A673 (cell line): ENCODE results near the gene KBTBD13. TPM values are rescaled to one million over a fixed set of nuclear protein-coding genes. Genes with fewer than 3 reads are reported as not detected.
"Not testable (repeated sequence)": the region's sequence is repeated elsewhere in the genome, so short reads cannot be mapped to it uniquely, and the experiment has no call there.

ENCODE experiments used
- BruUV-seq: library from RNA; stranded (reverse); fragments of 400-500 nt; replicated peaks from 2 replicates; lab custom pipeline; 2021; lab: Mats Ljungman, UMichigan
- CTCF ChIA-PET: fragments of 300-600 bp; sonication (Branson Sonifier 250); formaldehyde crosslinking; loops from one replicate; lab custom pipeline; 2022; ENCODE audit warnings: antibody characterized with exemption; lab: Charles Lee
- POLR2A ChIA-PET: fragments of 300-600 bp; sonication (Branson Sonifier 250); formaldehyde crosslinking; loops from one replicate; lab custom pipeline; 2022; ENCODE audit warnings: antibody characterized with exemption; ENCODE audit not compliant: low non-redundant PET; lab: Charles Lee
- DNase-seq: peaks from one replicate; pipeline ENCODE4 v3.0.0-alpha.2; 2015; ENCODE audit warnings: low spot score
- H3K27ac ChIP-seq: fragments of 200-600 bp; sonication (generic); 2 replicates; pipeline ENCODE4 v1.5.1; 2016; ENCODE audit warnings: mixed run types, low read depth, mild to moderate bottlenecking, mixed read lengths, antibody characterized with exemption, low read length; ENCODE audit not compliant: poor library complexity, severe bottlenecking
- H3K27me3 ChIP-seq: fragments of 200-600 bp; sonication (generic); replicated peaks from 2 replicates; pipeline ENCODE4 v1.6.1; 2017; ENCODE audit warnings: mixed run types, low read depth, mild to moderate bottlenecking, mixed read lengths, antibody characterized with exemption, low read length; ENCODE audit not compliant: insufficient read depth, poor library complexity
- H3K36me3 ChIP-seq: fragments of 200-600 bp; sonication (generic); 2 replicates; pipeline ENCODE4 v1.6.1; 2016; ENCODE audit warnings: mixed run types, mild to moderate bottlenecking, mixed read lengths, antibody characterized with exemption, low read length; ENCODE audit not compliant: insufficient read depth, poor library complexity, severe bottlenecking
- H3K4me1 ChIP-seq: fragments of 200-600 bp; sonication (generic); 2 replicates; pipeline ENCODE4 v1.6.1; 2017; ENCODE audit warnings: mixed run types, mild to moderate bottlenecking, mixed read lengths, antibody characterized with exemption, low read length; ENCODE audit not compliant: insufficient read depth, poor library complexity, severe bottlenecking
- H3K4me3 ChIP-seq: fragments of 200-600 bp; sonication (generic); 2 replicates; pipeline ENCODE4 v1.5.1; 2016; ENCODE audit warnings: low read depth, mixed run types, mild to moderate bottlenecking, mixed read lengths, low read length; ENCODE audit not compliant: poor library complexity, severe bottlenecking
- H3K9me3 ChIP-seq: fragments of 200-600 bp; sonication (generic); 2 replicates; pipeline ENCODE4 v1.6.1; 2016; ENCODE audit warnings: mixed run types, low read depth, mild to moderate bottlenecking, mixed read lengths, antibody characterized with exemption, low read length; ENCODE audit not compliant: poor library complexity, severe bottlenecking
- CTCF ChIP-seq: fragments of 300-800, 200-600 bp; sonication (generic); conservative IDR thresholded peaks from 2 replicates; pipeline ENCODE4 v1.5.1; 2017; ENCODE audit warnings: low read depth, mild to moderate bottlenecking, antibody characterized with exemption, low read length, moderate library complexity, mixed read lengths
- EZH2 ChIP-seq: fragments of 200-600 bp; sonication (generic); IDR thresholded peaks from 2 replicates; pipeline ENCODE4 v1.6.1; 2017; ENCODE audit warnings: borderline replicate concordance, low read depth, mild to moderate bottlenecking, mixed read lengths, antibody characterized with exemption, low read length; ENCODE audit not compliant: poor library complexity, severe bottlenecking
- intact Hi-C: fragments of 100-400 bp; cut with micrococcal nuclease; formaldehyde crosslinking; loops from one replicate; pipeline ENCODE4 v1.10.0; 2022; ENCODE audit not compliant: unreplicated experiment
- total RNA-seq: library from RNA; stranded (reverse); gene quantifications from 2 replicates; pipeline ENCODE4 v1.2.3, GENCODE V29; 2021

The KBTBD13 gene
- total RNA-seq, 1 experiment from 2014 or later, result not detected

DNA sequence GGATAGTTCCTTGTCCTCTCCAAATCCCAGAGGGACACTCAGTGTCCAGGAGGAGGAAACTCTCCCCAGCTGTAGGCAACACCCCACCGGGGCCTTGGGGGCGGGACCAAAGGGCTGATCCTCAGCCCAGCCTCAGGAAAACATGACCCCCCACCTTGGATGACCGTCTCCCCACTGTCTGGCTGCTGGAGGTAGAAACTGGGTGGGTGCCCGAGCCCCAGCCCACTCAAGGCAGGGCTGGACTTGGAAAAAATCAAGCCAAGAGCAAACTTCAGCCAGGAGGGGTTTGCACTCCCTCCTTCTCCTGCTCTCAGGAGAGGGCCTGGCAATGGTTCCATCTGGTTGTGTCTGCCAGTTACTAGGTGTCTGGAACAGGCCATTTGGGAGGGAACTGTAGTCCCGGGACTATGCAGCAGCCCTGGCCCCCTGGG, 5.2 kb upstream of the KBTBD13 start:
- H3K36me3 ChIP-seq, result no peaks in the 10 kb centered on the region
- no peak for DNase-seq
- no peak overlapping the region for H3K27ac ChIP-seq
- no TSS peak for BruUV-seq
- no peaks in the 10 kb centered on the region for H3K9me3 ChIP-seq
- no peak overlapping the region for H3K4me3 ChIP-seq
- ChIA-PET CTCF (no interaction called here), POLR2A (no interaction called here)
- H3K4me1 ChIP-seq, result peaks cover 14% of the 10 kb centered on the region
- TF ChIP-seq CTCF (no peak), EZH2 (no peak)
- intact Hi-C loops, result no loop called here
- no peaks in the 10 kb centered on the region for H3K27me3 ChIP-seq

DNA sequence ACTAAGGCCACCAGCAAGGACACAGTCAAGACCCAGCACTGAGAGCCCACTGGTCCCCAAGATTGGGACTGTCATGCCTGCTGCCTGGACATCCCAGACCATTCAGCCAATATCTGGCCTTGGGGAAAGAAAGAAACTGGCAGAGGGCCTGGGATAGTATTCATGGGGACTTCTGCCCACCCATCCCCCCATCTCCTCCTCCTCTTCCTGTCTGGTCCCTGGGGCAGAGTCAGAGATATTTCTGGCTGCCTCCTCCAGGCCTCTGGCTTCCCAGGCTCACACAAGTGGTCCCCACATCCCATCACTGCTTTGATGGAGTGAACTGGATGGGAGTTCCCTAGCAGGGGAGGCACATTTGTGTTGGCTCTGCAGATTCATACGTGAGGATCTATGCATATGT, 4.5 kb upstream of the KBTBD13 start:
- BruUV-seq, result no TSS peak
- ChIA-PET CTCF (no interaction called here), POLR2A (no interaction called here)
- no peak overlapping the region for H3K4me3 ChIP-seq
- H3K36me3 ChIP-seq, result no peaks in the 10 kb centered on the region
- DNase-seq, result no peak
- no peak for TF ChIP-seq EZH2
- TF ChIP-seq CTCF, result no peak
- H3K4me1 ChIP-seq, result peaks cover 14% of the 10 kb centered on the region
- intact Hi-C loops, result no loop called here
- H3K9me3 ChIP-seq, result no peaks in the 10 kb centered on the region
- H3K27ac ChIP-seq, result no peak overlapping the region
- H3K27me3 ChIP-seq, result no peaks in the 10 kb centered on the region

- ChIA-PET POLR2A (no interaction called here), CTCF (no interaction called here)
- TF ChIP-seq EZH2 (no peak), CTCF (no peak)
- no peaks in the 10 kb centered on the region for H3K36me3 ChIP-seq
- H3K4me3 ChIP-seq, result no peak overlapping the region
- no peaks in the 10 kb centered on the region for H3K9me3 ChIP-seq
- no peak for DNase-seq
- peaks cover 9% of the 10 kb centered on the region for H3K4me1 ChIP-seq
- intact Hi-C loops, result no loop called here
- H3K27me3 ChIP-seq, result no peaks in the 10 kb centered on the region
- BruUV-seq, result no TSS peak
- H3K27ac ChIP-seq, result no peak overlapping the region
These were observed 3.9 kb upstream of the KBTBD13 start for GRCh38 chr15:65072617-65073016.

GRCh38 chr15:65074946-65075345, 1.6 kb upstream of the KBTBD13 start:
- H3K4me1 ChIP-seq, H3K27me3 ChIP-seq, DNase-seq, BruUV-seq, H3K9me3 ChIP-seq, intact Hi-C loops, POLR2A ChIA-PET, H3K36me3 ChIP-seq, H3K4me3 ChIP-seq, CTCF ChIA-PET, H3K27ac ChIP-seq: not testable (repeated sequence)

DNA sequence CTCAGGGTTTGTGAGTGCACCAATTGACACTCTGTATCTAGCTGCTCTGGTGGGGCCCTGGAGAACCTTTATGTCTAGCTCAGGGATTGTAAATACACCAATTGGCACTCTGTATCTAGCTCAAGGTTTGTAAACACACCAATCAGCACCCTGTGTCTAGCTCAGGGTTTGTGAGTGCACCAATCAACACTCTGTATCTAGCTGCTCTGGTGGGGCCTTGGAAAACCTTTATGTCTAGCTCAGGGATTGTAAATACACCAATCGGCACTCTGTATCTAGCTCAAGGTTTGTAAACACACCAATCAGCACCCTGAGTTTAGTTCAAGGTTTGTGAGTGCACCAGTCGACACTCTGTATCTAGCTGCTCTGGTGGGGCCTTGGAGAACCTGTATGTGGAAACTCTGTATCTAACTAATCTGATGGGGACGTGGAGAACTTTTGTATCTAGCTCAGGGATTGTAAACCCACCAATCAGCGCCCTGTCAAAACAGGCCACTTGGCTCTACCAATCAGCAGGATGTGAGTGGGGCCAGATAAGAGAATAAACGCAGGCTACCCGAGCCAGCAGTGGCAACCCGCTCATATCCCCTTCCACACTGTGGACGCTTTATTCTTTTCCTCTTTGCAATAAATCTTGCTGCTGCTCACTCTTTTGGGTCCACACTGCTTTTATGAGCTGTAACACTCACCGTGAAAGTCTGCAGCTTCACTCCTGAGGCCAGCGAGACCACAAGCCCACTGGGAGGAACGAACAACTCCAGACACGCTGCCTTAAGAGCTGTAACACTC, 745 bp upstream of the KBTBD13 start:
- H3K27me3 ChIP-seq, H3K9me3 ChIP-seq, CTCF ChIA-PET, H3K4me3 ChIP-seq, H3K27ac ChIP-seq, H3K4me1 ChIP-seq, BruUV-seq, DNase-seq, POLR2A ChIA-PET, H3K36me3 ChIP-seq, intact Hi-C loops: not testable (repeated sequence)
